Endometrium (tissue), 2 donors: ENCODE measurements around the gene SYNGR4.

Experiments used
- FAIRE-seq: peaks from 2 replicates; lab custom pipeline; 2012; peaks lifted over from hg19 to GRCh38; lab: Jason Lieb, UNC
- donor health status: control.
- donor health status: control.

SYNGR4 gene

DNA sequence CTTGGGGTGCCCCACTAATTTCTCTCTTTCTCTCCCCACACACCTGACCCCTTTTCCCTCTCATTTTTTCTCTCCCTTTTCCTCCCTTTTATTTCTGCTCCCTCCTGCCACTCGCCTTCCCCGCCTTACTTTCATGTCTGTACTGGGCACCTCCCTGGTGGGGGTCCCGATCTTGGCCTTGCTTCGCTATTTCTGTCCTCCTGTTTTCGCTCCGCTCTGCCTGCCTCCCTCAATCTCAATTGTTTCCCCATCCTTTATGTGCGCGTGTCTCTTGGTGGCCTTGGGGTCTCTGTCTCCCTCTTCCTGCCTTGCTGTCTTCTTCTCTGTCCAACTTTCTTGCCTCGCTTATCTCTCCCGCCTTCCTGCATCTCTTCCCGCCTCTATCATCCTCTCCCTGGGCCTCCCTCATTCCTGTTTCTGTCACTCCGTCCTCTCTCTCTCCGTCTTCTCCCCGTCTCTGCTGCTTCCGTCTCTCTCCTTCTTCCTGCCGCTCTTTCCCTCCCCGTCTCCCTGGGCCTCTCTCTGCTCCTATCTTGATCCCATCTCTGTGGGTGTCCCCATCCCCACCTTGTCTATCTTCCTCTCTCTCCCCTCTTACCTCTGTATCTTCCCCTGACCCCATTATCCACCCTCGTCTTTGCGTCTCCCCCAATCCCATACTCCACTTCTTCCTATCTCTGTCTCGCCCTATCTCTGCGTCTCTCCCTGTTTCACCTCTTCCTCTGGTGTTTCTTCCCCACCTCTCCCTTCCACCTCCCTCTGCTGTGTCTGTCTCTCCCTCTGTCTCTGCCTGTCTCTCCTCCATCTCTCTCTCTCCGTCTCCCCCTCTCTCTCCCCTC, 33.3 kb downstream of the SYNGR4 start:
- FAIRE-seq = no peak

- no peak for FAIRE-seq
These were observed 33.9 kb downstream of the SYNGR4 start for GRCh38 chr19:48398102-48398374.

GRCh38 chr19:48398375-48399235, 34.4 kb downstream of the SYNGR4 start:
- no peak for FAIRE-seq

GRCh38 chr19:48400018-48400742, 36.0 kb downstream of the SYNGR4 start:
- FAIRE-seq = no peak

DNA sequence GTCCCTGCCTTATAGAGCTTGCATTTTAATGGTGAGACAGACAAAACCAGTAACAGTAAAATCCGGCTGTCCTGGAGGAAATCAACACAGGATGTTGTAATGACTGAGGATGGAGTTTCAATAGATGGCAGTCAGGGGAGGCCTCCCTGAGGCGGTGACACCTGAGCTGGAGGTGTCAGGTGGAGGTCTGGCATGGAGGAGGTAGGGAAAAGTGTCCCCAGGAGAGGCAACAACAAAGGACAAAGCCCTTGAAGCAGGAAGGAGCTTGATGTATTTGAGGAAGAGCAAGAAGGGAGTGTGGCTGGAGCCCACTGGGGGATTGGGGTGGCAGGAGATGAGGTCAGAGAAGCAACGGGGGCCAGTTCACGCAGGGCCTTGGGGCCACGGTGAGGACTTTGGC, 37.1 kb downstream of the SYNGR4 start:
- no peak for FAIRE-seq

- FAIRE-seq = no peak
These were observed 39.4 kb downstream of the SYNGR4 start for GRCh38 chr19:48403606-48404005.

GRCh38 chr19:48405010-48405659, 41.0 kb downstream of the SYNGR4 start:
- FAIRE-seq = no peak

GRCh38 chr19:48405850-48406249, 41.7 kb downstream of the SYNGR4 start:
- no peak for FAIRE-seq

GRCh38 chr19:48413879-48414587, 49.9 kb downstream of the SYNGR4 start:
- no peak for FAIRE-seq

GRCh38 chr19:48415395-48415794, 51.2 kb downstream of the SYNGR4 start:
- FAIRE-seq = no peak

DNA sequence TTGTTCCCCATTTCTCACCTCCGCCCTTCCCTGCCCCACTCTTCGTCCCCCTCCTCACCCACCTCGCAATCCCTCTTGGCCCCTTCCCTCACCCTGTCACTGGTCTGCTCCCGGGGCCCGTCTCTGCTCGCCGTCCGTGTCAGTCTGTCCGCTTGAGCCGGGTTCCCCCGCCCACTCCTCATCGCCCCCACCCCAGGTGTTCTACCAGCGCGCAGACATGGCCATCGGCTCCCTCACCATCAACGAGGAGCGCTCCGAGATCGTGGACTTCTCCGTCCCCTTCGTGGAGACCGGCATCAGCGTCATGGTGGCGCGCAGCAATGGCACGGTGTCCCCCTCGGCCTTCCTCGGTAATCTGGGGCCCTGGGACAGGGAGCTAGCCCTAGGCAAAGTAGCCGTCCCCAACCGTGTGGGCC, 51.6 kb downstream of the SYNGR4 start:
- no peak for FAIRE-seq

- no peak for FAIRE-seq
These were observed 53.3 kb downstream of the SYNGR4 start for GRCh38 chr19:48417421-48417820.

- FAIRE-seq = no peak
These were observed 54.3 kb downstream of the SYNGR4 start for GRCh38 chr19:48418317-48419064.

DNA sequence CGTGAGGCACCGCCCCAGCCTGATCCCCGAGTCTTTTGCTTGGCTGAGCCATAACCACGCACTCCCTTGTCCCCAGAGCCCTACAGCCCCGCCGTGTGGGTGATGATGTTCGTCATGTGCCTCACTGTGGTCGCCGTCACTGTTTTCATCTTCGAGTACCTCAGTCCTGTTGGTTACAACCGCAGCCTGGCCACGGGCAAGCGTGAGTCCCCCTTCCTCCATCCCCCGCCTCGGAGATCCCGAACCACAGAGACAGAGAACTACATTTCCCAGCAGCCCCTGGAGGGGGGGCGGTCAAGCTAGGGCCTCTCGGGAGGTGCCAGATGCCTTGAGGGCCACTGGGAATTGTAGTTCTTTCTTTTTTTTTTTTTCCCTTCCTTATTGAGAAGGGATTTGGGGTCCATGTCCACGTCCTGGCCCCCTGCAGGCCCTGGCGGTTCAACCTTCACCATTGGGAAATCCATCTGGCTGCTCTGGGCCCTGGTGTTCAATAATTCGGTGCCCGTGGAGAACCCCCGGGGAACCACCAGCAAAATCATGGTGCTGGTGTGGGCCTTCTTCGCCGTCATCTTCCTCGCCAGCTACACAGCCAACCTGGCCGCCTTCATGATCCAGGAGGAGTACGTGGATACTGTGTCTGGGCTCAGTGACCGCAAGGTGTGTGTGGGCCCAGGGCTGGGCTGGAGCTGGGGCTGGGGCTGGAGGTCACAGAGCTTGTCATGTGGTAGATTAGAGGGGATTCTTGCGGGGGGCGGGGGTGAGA, 55.2 kb downstream of the SYNGR4 start:
- FAIRE-seq = no peak

DNA sequence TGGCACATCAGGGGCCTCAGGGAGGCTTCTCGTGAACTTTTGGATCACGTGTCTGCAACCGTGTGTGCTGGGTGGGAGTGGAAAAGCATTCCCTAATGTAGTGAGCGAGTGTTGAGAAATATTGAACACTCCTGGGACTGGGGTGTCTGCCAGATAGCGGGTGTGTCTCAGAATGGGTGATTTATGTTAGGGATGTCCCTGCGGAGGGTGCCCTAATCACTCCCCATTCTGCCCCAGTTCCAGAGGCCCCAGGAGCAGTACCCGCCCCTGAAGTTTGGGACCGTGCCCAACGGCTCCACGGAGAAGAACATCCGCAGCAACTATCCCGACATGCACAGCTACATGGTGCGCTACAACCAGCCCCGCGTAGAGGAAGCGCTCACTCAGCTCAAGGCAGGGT, 57.4 kb downstream of the SYNGR4 start:
- FAIRE-seq = no peak

- no peak for FAIRE-seq
These were observed 60.6 kb downstream of the SYNGR4 start for GRCh38 chr19:48424694-48425219.
